DMS 273 (cell line): ENCODE data around the gene TEAD1.
"Not testable (repeated sequence)": the region's sequence is repeated elsewhere in the genome, so short reads cannot be mapped to it uniquely, and the experiment has no call there.

Experiments
- DNase-seq: peaks from one replicate; lab custom pipeline; 2025; ENCODE audit not compliant: unreplicated experiment; lab: John Stamatoyannopoulos, UW

TEAD1 gene

DNA sequence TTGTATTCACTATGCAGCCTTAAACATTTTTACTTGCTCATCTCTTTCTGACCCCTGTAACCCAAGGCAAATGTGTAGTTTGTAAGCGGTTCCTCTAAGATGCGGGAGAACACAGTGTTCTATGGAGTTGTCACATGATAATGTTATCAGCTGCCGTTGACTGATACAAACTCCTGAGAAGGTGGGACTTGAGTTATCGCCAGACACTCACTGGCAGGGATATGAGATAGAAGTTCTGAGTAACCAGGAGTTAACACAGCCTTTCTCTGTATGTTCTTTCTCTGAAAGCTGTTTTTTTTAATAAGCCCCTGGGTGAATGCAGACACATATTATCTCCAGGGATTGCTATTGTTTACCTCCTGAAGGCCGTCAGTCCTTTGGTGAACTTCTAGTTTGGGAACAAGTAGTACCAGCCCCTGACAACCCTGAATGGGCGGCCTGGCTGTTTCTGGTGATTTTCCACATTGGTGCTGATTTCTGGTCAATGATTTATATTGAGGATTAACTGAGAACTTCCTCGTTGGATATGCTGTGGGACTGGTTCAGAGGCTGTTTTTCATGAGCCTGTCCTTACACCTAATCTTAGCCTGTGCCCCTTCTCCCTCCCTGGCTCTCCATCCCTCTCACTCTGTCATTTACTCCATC lies 179.6 kb downstream of the TEAD1 start:
- DNase-seq: no peak

DNA sequence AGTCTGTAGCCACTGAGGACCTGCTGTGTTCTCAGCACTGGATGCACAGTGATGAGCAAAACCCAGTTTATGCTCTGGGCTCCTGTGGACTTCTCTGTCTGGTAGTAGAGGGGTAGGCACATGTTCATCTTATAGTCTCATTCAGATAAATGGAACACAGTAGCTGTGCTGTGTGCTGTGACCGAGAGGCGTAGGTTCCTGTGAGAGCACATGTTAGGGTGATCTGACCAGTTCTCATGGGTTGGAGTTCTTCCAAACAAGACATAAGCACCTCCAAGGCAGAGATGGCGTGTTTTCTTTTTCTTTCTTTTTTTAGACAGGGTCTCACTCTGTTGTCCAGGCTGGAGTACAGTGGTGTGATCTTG lies 180.1 kb downstream of the TEAD1 start:
- DNase-seq: no peak

DNA sequence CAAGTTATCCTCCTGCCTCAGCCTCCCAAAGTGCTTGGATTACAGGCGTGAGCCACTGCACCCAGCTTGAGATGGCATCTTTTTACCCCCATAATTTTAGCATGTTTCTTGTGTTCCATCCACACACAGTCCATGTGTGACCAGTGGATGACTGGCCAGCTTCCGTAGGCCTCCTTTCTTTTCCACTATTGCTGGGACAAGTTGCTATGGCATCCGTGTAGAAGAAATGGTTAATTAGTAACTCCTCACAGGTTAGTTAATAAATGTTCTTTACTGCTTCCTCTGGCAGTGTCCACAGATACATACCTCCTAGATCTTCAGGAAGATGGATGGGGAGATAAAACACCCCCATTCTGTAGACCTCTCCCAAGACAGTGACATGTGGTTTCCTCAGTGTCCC lies 180.6 kb downstream of the TEAD1 start:
- no peak for DNase-seq

DNA sequence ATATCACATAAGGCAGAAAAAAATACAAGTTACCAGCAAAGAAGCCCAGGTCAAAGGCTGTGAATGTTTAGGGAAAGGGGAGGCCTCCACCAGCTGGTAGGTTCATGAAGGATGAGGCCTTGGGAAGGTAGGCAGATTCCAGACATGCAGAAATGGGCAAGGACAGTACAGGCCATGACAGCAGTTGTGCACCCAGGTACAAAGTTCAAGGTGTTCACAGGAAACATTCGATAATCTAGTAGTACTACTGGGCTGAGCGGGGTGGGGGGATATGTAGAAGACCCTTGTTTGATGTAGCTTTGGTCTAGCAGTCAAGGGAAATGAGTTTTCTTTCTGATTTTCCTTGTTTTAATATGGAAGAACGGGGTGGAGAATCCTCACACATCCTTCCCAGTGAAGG lies 182.1 kb downstream of the TEAD1 start:
- no peak for DNase-seq

DNA sequence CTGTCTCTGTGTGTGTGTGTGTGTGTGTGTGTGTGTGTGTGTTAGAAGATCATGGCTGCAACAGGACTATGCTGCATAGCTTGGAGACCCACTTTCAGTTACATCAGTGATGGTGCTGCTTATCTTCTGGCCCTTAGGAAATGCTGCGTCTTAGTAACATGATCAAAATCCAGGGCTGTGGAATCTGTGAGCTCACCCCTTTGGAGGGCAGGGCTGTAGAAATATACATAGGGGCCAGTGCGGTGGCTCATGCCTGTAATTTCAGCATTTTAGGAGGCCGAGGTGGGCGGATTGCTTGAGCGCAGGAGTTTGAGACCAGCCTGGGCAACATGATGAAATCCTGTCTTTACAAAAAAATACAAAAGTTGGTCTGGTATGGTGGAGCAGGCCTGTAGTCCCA lies 183.4 kb downstream of the TEAD1 start:
- no peak for DNase-seq

DNA sequence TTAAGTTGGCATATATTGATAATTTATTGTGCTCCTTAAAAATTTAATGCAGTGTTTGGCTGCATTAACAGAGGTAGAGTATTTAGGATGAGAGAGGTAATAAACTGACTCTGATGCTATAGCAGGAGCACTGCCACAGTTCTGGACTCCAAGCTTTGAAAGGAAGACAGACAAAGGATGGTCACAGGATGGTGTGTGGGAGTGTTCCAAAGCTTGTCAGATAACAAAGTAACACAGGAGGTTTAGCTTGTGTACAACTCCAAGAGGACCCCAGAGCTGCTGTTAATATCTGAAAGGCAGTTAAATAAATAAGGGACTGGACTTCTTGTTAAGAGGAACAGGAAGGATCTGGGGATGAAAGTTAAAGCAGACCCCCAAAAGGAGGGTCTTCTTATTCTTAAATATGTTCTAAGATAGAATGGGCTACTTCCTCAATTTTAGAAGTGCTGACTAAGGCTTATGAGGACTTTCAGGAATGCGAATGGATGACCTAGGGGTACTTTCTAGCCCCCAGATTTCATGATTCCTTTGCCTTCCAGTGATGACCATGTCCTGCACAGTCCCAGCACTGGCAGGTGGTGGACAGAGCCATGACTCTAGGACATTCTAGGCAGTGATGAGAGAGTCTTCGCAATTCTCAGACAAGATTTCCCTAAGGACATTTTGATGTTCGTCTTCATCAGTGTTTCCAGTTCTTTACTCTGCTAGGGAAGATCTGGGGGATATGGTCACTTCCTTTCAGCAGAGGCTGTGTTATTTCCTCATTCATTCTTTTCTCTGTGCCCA lies 185.8 kb downstream of the TEAD1 start:
- DNase-seq: no peak

DNA sequence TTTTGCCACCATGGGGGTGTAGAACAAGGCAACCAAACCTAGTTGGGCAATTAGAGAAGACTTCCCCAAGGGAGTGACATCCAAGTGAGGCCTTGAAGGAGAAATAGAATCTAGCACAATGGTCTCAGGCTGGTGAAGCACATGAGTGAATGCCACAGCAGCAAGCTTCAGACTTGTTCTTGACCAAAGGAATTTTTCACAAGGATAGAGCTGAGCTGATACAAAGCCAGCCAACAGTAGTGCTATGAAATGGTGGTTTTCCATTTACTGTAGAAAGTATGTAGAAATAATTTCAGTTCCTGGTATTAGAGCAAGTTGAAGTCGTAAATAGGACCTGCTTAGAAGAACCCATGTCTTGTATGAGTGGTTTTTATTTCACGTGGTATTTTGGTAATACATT lies 186.6 kb downstream of the TEAD1 start:
- no peak for DNase-seq

DNA sequence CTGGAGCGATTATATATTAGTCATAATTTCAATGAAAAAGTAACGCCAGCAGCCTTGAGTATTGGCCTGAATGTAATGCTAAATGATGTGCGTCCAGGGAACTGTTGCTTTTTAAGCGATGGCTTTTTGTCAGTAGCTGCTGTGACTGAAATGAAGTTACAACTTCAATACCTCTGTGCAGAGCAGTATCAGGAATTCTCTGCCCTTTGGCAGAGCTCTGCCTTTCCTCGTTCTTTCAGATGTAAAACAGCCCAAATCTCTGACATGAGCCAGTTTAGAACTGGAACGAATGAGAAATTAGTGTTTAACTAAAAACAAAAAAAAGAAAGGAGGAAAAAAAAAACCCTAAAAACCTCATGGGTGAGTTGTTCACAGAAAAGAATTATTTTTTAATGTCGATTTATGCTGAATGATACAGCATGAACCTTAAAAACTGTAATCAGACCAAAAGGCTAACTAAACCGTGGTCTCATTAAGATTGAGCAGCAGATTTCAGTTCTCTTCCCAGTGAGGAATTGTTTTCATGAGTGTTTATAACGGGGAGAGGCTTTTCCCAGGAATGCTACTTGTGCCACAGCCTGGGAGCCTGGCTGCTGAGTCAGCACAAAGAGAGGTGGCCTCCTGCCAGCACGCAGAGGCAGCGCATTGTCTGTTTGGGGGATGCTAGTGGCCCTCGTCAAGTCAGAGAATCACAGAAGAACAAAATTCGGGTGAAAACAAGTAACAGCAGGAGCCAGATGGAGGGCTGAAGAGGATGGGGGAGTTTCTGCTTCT lies 188.7 kb downstream of the TEAD1 start:
- peak; percentile 78 for DNase-seq

DNA sequence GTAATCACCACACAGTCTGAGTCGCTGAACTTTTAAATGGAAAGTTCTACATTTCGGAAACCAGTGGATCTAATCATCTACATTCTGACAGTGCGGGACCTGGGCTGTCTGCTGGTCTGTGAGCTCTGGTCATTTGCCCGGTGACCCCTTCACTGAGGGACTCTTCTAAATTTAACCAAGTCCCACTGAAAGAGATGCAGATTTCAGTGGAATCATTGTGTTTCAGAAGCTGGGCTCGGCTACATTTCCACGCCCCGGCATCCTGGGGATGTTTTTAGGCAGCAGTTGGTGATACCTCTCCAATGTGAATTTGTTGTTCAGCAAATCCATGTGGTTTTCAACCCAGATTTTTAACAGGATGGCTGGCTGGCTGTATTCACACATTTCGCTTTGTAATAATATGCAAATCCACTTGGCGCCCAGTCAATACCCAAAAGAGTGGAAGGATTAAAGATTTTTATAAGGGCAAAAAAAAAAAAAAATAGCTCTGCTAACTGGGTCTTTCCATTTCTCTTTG lies 189.4 kb downstream of the TEAD1 start:
- peak; percentile 27 for DNase-seq

DNA sequence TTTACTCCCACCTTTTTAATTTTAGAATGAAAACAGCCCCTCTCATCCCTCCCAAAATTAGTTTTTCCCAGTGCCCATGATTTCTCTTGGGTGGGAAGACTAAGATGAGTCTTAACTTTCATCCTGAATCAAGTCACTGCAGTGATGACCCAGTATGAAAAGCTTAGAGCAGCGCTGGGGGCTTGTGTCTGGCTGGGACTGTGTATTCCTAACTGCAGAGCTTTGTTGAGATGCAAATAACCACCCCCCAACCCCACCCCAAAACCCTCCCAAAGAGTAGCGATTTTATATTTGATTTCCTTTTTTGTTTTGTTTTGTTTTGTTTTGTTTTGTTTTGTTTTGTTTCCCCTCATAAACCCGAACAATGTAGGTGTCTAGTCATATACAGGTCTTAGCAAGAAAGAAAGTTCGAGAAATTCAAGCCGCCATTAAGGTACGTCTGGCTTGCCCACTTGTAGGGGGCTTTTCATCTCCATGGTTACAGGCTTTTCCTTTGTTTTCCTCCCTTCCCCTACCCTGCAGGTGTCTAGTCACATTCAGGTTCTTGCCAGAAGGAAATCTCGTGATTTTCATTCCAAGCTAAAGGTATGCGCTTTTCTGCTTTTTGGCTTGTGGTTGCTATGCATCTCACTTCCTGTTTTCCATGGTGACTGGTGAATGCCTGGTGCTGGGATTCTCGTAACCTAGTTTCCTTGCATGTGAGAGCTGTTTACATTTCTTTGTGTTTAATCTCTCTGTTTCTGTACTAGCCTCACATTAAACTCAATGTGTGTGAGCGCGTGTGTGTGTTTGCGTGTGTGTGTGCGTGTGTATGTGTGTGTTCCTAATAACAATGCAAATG lies 190.3 kb downstream of the TEAD1 start:
- DNase-seq: no peak

DNA sequence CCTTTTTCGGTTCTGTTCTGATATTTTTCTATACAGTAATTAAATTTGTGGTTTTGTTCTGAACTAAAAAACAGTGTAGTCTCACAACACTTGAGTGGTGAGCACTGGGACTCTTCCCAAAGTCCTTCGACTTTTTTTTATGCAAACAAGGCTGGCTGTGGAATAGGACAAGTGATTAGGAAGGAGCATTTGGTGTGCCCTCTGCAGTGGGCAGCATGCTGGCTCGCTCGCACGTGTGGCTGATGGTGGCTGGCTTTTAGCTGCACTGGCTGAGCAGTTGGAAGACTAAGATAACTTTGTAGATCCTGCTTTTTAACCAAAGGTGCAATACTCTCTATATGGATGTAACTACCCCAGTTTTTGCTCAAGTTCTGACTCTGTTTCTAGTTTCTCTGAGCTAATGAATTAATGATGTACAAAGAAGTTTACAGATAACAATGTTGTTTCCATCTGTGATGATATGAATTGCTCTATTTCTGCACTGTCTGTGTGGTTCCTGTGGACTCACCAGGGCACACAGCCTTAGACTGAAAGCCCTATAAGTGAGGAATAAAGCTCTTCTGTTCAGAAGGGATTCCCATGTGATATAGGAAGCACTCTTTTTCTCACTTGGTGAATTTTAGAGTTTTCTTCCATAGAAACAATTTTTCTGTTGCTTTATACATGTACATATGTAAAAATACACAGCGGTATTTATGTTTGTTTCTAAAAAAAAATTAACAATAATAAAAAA lies 191.8 kb downstream of the TEAD1 start:
- DNase-seq: no peak

DNA sequence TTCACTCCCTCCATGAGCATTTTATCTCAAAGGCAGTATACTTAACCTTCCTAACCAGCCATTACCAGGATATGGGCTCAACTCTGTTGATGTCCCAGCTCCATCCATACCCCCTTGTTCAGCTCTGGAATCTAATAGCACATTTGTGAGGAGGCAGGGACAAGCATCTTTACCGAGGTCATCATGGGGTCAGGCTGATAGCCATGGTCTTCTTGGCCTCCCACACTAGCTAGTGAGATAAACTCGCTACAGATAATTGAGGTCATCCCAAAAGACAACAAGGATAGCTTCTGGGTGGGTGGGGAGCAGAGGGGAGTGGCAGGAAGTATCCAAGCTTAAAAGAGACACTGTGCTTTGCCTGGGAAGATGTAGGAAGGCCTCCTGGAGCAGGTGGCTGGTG lies 193.3 kb downstream of the TEAD1 start:
- DNase-seq: no peak

DNA sequence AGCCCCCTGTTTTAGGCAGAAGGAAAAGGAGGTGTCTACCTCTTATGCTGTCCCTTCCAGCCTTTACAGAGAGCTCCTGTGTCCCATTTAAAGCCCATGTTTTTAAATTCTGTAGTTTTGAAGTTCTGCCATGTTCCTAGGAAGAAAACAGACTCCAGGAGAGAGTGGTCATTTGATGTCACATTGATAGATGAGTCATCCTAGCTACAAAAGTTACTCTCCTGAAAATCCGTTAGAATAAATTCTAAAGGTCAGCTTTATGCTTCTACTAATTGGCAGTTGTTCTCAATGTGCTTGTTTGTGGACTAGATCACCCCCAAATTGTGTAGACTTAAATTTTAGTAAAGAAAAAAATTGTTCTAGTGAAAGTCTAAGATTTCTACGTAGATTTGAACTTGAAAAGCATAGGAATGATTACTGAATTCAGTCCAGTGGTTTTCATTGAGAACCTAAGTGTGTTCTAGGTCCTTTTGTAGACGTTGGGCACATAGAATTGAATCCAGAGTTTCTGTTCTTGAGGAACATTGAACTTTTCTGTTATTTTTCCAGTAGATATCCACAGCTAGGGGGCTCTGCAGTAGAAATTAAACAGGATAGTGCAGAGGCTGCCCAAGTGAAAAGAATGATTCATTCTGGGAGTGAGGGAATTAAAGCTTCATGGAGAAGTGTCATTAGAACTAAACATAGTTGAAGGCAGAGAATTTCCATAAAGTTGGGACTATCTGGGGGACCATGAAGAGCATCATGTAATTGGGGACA lies 194.3 kb downstream of the TEAD1 start:
- DNase-seq: no peak

DNA sequence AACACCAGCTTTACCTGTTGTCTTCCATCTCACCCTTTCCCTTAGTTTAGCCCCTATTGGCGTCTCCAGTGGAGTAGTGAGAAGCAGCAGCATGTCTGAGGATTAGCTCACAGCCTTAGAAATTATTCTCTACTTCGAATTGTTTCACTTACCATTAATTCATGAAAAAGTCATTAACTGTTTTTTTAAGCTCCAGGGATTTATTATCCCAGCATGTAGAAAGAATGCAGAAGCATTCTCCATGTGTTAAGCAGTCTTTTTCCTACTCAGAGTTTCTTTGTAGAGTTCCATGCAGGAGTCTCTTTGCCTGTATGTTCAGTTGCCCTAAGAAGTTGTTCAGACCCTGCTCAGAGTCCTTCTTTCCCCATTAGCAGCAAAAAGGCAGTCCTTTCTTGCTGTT lies 197.0 kb downstream of the TEAD1 start:
- no peak for DNase-seq

DNA sequence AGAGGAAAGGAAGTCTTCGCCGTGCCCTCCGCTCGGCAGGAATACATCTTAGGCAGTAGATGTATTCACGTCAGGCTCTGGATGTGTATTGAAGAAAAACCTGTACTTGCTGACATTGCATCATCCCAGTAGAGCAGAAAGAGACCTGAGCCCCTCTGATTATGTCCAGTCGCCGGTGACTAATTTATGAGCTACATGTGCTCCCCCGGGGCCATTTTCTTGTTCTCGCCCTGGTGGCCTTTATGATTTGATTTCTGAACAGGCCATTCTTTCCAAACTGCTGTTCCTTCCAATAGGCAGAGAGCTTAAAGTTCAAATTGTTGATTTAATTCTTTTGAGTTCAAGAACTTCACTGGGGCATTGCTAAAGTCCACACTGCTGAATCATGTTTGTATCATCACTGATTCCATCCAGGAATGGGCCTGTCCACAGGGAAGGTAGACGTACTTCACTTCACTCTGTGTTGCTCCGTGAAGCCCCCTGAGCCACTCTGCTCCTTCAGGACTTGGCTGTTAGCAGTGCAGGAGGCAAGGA lies 197.6 kb downstream of the TEAD1 start:
- no peak for DNase-seq

DNA sequence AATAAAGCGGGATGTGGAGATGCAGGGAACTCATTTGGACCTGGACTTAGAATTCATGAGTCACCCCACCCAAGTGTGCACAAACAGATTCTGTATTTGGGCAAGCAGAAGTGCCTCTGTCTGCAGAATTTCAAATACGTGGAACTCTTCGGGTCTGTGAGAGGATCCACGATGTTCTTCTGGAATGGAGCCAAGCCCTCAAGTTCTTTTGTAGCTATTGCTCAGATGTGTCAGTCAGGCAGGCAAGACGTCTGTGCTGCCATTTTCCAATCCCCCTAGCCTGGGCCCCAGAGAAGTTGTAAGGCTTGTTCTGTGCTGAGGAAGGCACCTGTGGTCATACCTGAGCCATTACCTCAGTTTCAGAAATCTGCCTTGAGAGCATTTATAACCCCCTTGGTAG lies 202.1 kb downstream of the TEAD1 start:
- DNase-seq: no peak

DNA sequence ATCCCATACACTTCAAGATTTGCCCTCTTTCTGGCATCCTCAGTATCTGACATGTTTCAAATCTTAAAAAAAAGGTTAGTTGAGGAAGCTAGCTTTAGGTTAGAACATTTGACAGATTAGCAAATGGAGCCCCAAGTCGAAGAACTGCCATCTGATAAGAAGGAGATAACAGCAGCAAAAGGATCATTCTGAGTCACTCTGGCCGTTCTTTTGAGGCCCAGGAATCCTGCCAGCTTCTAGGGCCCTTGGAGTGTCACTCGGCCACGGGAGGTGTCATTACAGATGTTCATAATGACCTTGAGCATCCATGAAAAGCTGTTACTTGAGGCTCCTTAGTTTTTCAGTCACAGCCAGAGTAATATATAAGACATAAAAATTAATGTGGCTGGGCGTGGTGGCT lies 202.8 kb downstream of the TEAD1 start:
- no peak for DNase-seq

DNA sequence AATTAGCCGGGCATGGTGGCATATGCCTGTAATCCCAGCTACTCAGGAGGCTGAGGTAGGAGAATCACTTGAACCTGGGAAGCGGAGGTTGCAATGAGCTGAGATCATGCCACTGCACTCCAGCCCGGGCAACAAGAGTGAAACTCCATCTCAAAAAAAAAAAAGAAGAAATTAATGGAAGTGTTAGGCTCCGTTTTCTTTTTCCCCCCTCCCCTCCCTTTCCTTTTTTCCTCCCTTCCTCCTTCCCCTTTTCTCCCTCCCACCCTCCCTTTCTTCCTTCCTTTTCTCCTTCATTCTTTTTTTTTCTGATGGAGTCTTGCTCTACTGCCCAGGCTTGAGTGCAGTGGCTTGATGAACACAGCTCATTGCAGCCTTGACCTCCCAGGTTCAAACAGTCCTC lies 203.3 kb downstream of the TEAD1 start:
- not testable (repeated sequence) for DNase-seq

DNA sequence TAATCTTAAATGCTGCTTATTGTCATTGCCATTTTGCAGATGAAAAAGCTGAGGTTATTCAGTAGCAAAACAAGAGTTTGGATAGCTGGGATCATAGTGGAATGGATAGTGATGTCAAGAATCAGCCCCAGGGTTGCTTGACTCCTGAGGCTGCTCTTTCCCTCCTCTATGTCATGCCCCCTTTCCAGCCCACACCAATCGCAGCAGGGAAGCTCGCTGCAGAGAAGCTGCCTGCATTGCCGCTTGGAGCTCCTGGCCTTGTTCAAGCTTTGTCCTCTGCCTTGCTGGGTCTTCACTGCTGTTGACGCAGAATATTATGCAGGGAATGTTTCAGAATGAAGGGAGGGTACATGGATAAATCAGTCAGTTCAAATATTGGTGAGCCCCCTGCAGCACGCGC lies 206.1 kb downstream of the TEAD1 start:
- no peak for DNase-seq
